ENCODE measurements around the gene HOXA2.

DNA sequence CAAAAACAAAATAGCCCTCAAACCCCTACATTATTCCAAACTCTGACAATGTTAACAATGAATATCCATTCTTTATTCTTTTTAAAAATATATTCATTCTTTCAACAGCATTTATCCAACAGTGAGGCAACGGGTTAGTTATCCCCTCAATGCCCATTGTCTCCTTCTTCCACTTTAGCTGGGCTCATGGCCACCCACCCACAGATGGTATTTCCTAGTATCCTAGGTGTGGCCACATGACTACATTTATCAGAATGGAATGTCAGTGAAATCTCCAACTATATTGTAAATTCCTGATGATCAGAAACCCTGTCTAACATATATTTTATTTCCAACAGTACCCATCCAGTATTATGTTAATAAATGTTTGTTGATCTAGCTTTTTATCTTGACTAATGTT lies 20.3 kb downstream of the HOXA2 start:
- TF ChIP-seq, protein P1, sequence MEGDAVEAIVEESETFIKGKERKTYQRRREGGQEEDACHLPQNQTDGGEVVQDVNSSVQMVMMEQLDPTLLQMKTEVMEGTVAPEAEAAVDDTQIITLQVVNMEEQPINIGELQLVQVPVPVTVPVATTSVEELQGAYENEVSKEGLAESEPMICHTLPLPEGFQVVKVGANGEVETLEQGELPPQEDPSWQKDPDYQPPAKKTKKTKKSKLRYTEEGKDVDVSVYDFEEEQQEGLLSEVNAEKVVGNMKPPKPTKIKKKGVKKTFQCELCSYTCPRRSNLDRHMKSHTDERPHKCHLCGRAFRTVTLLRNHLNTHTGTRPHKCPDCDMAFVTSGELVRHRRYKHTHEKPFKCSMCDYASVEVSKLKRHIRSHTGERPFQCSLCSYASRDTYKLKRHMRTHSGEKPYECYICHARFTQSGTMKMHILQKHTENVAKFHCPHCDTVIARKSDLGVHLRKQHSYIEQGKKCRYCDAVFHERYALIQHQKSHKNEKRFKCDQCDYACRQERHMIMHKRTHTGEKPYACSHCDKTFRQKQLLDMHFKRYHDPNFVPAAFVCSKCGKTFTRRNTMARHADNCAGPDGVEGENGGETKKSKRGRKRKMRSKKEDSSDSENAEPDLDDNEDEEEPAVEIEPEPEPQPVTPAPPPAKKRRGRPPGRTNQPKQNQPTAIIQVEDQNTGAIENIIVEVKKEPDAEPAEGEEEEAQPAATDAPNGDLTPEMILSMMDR (IDR thresholded peaks at IDR 0.05; ENCODE audit: insufficient read depth, low read length, poor library complexity, severe bottlenecking) = no peak
- TF ChIP-seq EZH2phosphoT487 (conservative IDR thresholded peaks at IDR 0.05; ENCODE audit: low read length) = no peak

Data from SU-DHL-6 (cell line).